Glomerular endothelial cell (primary cell): ENCODE measurements around the gene HOGA1. TPM values are rescaled to one million over a fixed set of nuclear protein-coding genes. Genes with fewer than 3 reads are reported as not detected.
"Not testable (repeated sequence)": the region's sequence is repeated elsewhere in the genome, so short reads cannot be mapped to it uniquely, and the experiment has no call there.

Experiments
- DNase-seq: peaks from one replicate; pipeline ENCODE4 v3.0.0-alpha.2; 2011; ENCODE audit warnings: low read depth, low spot score; ENCODE audit errors: extremely low read depth
- total RNA-seq: library from RNA; depleted of rRNA; stranded (reverse); fragments of >200 nt; gene quantifications from 2 replicates; pipeline ENCODE4 v1.2.3, GENCODE V29; 2015

The HOGA1 gene
- total RNA-seq, 1 donor from 2014 or later = 0.12 TPM

DNA sequence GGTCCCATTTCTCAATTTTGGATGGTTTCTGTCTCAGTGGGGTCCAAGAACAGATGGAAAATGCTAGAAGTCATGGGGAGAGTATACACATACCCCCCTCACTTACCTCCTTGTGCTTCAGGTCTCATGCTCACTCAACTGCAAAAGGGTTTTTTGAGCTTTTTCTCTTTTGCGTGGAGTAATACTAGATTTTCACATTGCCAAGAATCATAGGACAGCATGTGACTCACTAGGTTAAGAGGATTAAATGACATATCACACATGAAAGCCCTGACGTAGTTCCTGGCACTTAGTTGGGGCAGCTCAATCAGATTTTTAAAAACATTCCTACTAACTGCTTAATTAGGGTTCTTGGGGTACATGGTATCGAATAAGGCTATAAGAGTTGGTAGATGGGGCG lies 60.7 kb downstream of the HOGA1 start:
- DNase-seq = no peak

DNA sequence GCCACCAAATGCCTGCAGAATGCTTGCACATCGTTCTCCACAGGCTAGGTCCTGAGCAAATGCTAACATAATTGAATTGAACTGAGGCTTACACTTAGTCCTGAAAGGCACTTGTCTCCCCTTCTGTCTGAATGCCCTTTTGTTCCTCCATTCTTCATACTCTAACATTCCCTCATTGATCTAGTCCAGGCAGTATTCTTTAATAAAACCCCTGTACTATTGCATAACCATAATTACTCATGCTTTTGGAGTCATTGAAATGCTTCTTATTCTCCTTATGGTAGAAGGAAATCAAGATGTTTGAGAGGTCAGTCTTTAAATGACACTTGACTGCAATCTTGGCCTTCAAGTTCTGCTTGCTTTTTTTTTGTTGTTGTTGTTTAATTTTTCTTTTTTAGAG lies 63.4 kb downstream of the HOGA1 start:
- DNase-seq = no peak

DNA sequence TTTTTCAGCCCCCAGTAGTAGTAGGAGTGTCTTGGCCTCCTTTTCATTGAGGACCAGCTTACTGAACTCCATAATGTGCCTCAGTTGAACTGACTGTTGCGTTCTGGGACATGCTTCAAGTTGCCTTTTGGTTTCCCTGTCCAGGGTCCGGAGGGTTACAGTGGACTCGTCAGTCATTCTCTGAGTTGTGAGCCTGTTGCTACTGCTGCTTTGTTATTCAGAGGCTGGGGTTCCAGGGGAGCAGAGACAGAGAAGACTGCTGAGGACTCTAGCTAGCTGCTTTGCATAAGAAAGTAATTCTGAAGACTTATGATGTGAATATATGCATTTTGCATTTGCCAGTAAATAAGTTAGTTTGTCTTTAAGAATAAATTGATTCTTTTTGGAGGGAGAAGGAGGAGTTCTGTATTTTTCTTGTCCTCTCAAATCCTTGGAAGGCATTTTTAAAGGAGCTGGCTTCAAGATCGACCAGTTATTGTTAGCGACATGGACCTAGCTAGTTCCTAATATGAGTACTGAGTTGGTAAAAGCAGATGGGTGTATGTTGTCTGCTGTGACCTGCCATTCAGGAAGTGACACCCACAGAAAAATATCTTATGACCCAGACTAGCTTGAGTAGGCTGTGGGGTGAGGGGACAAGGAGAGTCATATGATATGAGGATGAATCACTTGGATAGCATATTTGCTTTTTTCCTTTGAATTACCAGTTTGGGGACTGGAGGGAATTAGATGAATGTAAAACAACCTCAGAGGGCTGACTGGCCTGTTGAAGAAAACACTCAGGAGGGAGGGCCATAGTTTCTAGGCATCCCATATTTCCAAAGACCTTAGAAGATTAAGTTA lies 64.6 kb downstream of the HOGA1 start:
- peak; percentile 67 for DNase-seq

DNA sequence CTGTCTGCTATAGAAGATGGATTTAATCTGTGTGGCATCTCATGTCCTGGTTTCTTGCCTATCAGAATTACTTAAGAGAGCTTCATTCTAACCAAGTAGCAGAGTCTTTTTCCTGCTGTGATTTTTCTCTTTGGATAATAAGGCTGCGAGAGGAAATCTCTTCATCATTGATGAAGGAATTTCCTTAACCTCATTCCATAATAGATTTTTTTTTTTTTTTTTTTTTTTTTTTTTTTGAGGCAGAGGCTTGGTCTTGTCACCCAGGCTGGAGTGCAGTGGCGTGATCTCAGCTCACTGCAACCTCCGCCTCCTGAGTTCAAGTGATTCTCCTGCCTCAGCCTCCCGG lies 65.2 kb downstream of the HOGA1 start:
- not testable (repeated sequence) for DNase-seq

DNA sequence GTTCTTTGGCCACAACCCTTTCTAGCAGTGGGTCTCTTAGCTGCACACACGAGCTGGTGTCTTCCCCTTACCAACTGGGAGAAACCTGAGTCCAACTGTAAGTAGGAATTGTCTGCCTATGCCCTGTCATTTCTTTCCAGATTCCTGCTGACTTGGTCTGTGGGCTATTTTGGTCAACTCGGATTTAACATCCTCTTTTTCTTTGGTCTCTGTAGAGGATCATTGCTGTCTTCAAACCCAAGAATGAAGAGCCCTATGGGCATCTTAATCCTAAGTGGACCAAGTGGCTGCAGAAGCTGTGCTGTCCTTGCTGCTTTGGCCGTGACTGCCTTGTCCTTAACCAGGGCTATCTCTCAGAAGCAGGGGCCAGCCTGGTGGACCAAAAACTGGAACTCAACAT lies 66.5 kb downstream of the HOGA1 start:
- DNase-seq = no peak

DNA sequence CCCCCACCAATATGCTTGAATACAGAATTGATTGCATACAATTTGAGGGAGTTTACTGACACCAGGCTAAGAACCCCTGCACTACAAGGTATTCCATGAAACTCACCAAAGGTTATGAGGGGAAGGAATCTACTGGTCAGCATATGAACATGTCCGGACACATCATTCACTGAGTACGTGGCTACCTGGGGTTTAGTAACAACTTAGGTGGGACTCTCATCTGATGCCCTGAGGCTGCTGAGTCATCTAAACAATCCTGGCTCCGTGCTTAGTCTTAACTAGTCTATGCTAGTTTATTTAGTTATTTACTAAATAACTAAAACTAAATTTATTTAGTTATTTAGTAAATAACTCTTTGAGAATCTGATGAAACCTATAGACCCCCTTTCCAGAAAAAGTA lies 67.6 kb downstream of the HOGA1 start:
- DNase-seq = no peak

DNA sequence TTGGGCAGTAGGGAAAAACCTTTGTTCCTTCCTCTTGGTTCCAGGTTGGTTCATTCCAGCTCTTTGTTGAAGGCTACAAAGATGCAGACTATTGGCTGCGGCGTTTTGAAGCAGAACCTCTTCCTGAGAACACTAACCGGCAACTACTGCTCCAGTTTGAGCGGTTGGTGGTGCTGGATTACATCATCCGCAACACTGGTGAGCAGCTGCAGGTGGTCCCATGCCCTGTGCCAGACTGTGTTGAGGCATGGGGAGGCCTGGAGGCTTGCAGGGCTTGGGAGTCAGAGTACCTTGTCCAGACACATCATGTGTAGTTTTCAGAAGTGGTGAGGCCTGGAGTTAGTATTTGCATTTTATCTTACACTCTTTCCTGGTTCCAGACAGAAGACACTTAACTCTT lies 72.6 kb downstream of the HOGA1 start:
- no peak for DNase-seq

DNA sequence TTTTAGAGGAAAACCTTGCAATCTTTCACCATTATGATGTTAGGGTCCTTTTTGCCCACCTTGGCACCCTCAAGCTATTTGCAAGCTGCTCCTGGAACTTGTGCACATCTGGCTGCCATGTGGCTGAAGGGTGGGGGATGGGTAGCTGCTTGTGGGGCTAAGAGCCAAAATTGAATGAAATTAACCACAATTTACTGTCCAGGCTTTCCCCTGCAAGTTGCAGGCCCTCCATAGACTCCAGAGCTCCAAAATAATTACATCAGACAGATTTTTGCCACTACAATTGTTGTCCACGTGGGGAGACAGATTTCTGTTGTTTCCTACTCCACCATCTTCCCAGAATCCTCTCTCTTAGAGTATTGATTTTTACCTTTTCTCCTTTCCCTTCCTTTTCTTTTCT lies 75.4 kb downstream of the HOGA1 start:
- DNase-seq = no peak

Other genes starting within 250 kb of the HOGA1 start
- 10.3 and 10.6 TPM in 2 replicates for gene FRAT2, start 249.7 kb upstream of the HOGA1 start, total RNA-seq
- 16.5 and 33.0 TPM in 2 replicates for gene RRP12, start 183.0 kb upstream of the HOGA1 start, total RNA-seq
- gene PGAM1, start 158.2 kb upstream of the HOGA1 start, total RNA-seq = 414 and 482 TPM in 2 replicates
- gene EXOSC1, start 138.4 kb upstream of the HOGA1 start, total RNA-seq = 40.2 and 41.5 TPM in 2 replicates
- gene ZDHHC16, start 138.2 kb upstream of the HOGA1 start, total RNA-seq = 39.3 and 61.9 TPM in 2 replicates
- gene MMS19, start 86.0 kb upstream of the HOGA1 start, total RNA-seq = 145 and 147 TPM in 2 replicates
- 105 and 111 TPM in 2 replicates for gene UBTD1, start 85.5 kb upstream of the HOGA1 start, total RNA-seq
- gene ANKRD2, start 11.6 kb upstream of the HOGA1 start, total RNA-seq = 0.24 TPM in 1 of 2 replicates, not detected in the other
- not detected in 2 replicates for gene C10orf62, start 5.3 kb downstream of the HOGA1 start, total RNA-seq
- gene MORN4, start 49.1 kb downstream of the HOGA1 start, total RNA-seq = 3.9 and 9.7 TPM in 2 replicates
- gene PI4K2A, start 56.3 kb downstream of the HOGA1 start, total RNA-seq = 26.6 and 30.3 TPM in 2 replicates
- 2.4 and 3.0 TPM in 2 replicates for gene AVPI1, start 102.9 kb downstream of the HOGA1 start, total RNA-seq
- 39.0 and 50.3 TPM in 2 replicates for gene MARVELD1, start 129.3 kb downstream of the HOGA1 start, total RNA-seq
- 11.4 and 22.6 TPM in 2 replicates for gene ZFYVE27, start 152.7 kb downstream of the HOGA1 start, total RNA-seq
- gene SFRP5, start 187.6 kb downstream of the HOGA1 start, total RNA-seq = not detected in 2 replicates